GM13976 (cell line): Measurements from ENCODE around the gene CCDC186.

ENCODE experiments used
- DNase-seq: peaks from one replicate; pipeline ENCODE4 v3.0.0; 2012; ENCODE audit warnings: low spot score
- in situ Hi-C: fragments of 300-500 bp; cut with MboI; formaldehyde crosslinking; loops from one replicate; pipeline ENCODE4 v1.12.0; 2022; ENCODE audit warnings: low sequenced_read_pairs, mixed read lengths, inconsistent platforms; ENCODE audit not compliant: unreplicated experiment
- TF ChIP-seq, protein P1 (sequence below): IDR thresholded peaks from 2 replicates; pipeline ENCODE4 v1.5.1; 2012; ENCODE audit warnings: borderline replicate concordance, mild to moderate bottlenecking; ENCODE audit not compliant: insufficient read depth; ENCODE audit errors: extremely low read depth, missing control alignments, control extremely low read depth

CCDC186 gene

GRCh38 chr10:114079421-114079820 lies 94.6 kb downstream of the CCDC186 start:
- in situ Hi-C loops: no loop called here
- TF ChIP-seq, protein P1, sequence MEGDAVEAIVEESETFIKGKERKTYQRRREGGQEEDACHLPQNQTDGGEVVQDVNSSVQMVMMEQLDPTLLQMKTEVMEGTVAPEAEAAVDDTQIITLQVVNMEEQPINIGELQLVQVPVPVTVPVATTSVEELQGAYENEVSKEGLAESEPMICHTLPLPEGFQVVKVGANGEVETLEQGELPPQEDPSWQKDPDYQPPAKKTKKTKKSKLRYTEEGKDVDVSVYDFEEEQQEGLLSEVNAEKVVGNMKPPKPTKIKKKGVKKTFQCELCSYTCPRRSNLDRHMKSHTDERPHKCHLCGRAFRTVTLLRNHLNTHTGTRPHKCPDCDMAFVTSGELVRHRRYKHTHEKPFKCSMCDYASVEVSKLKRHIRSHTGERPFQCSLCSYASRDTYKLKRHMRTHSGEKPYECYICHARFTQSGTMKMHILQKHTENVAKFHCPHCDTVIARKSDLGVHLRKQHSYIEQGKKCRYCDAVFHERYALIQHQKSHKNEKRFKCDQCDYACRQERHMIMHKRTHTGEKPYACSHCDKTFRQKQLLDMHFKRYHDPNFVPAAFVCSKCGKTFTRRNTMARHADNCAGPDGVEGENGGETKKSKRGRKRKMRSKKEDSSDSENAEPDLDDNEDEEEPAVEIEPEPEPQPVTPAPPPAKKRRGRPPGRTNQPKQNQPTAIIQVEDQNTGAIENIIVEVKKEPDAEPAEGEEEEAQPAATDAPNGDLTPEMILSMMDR: no peak
- DNase-seq: no peak

- DNase-seq: no peak
- in situ Hi-C loops: no loop called here
- TF ChIP-seq, protein P1: no peak
Measured at GRCh38 chr10:114078346-114078745, 95.7 kb downstream of the CCDC186 start.

DNA sequence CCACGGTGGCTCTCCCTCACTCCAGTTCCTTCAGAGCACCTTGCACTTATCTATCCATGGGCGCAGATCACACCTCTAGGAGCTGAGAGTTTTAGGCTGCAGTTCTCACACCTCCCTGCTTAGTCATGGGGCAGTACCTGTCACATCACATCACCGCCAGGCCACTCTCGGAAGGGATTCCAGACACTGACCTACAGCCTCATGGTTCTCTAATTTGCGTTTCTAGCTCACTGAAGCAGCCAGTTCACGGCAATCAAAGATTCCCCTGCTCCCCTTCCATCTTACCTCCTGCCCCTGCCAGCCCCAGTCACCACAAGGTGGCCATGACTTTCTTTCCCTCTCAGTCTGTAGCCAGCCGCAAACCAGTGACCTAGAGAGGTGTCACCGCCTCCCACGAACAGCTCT lies 96.2 kb downstream of the CCDC186 start:
- DNase-seq: no peak
- in situ Hi-C loops: no loop called here
- TF ChIP-seq, protein P1: no peak

DNA sequence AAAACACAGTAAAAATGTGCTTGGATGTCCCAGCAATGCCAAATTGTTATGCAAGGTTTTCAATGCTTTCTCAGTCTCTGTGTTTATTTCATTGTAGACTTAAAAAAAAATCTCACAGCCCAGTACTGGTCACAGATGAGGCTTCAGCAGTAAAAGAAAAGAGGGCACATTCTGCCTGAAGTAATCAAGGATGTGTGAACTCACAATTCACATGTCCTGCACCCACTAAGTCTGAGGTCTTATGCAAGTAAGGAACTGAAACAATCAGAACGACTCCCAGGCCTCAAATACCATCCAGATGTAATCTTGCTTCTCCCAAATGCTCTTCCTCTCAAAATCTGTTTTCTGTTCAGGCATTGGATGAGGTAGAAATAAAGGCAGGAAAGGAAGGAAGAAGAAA lies 96.7 kb downstream of the CCDC186 start:
- in situ Hi-C loops: no loop called here
- TF ChIP-seq, protein P1: no peak
- no peak for DNase-seq

GRCh38 chr10:114075093-114075492 lies 98.9 kb downstream of the CCDC186 start:
- no peak for DNase-seq
- in situ Hi-C loops: no loop called here
- TF ChIP-seq, protein P1: no peak

- no peak for DNase-seq
- TF ChIP-seq, protein P1: no peak
- in situ Hi-C loops: no loop called here
Measured at GRCh38 chr10:114073395-114074186, 100.4 kb downstream of the CCDC186 start.
